AG10803 (cell line): ENCODE data around the gene SLCO2A1.

Source experiments
- DNase-seq: peaks from one replicate; pipeline ENCODE4 v3.0.0; 2010; ENCODE audit warnings: low read depth
- H3K4me3 ChIP-seq: 2 replicates; pipeline ENCODE4 v1.5.1; 2011; ENCODE audit warnings: mild to moderate bottlenecking, low read length, control low read depth
- TF ChIP-seq, protein P1 (sequence below): conservative IDR thresholded peaks from 2 replicates; pipeline ENCODE4 v1.5.1; 2011; ENCODE audit warnings: mild to moderate bottlenecking, low read length, control low read depth, inconsistent platforms

The SLCO2A1 gene

DNA sequence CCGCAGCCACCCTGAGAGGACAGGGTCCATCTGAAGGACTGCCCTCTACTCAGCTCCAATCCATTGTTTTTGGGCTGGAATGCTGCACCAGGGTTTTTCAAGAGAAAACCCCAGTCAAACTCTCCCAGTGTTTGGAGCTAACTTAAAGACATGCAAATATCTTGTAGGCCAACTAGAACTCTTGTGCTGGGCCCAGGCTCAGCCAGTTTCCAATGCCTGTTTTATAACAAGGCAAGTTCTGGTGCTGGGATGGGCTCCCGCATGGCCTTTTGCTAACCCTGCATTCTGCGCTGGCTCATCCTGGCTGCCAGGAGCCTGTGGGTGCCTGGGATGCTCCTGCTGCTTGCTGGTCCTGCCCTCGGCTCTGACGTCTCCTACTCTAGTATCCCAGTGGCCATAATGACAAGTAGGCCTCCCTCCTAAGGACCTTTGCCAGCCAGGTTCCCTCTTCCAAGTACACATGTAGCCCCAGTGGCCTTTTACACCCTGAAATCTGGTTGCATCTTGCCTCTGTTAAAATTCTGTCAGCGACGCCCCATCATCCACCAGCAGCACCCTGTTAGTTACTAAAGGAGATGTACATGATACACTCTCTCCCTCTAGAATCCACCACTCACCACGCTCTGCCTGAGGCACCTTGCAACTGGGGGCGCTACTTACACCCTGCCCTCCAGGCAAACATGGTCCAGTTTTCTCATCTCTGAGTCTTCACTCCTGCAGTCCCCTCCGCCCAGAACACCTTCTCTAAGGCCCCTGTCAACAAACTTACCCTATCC is 103.6 kb downstream of the SLCO2A1 start:
- no peak overlapping the region for H3K4me3 ChIP-seq
- no peak for DNase-seq
- TF ChIP-seq, protein P1, sequence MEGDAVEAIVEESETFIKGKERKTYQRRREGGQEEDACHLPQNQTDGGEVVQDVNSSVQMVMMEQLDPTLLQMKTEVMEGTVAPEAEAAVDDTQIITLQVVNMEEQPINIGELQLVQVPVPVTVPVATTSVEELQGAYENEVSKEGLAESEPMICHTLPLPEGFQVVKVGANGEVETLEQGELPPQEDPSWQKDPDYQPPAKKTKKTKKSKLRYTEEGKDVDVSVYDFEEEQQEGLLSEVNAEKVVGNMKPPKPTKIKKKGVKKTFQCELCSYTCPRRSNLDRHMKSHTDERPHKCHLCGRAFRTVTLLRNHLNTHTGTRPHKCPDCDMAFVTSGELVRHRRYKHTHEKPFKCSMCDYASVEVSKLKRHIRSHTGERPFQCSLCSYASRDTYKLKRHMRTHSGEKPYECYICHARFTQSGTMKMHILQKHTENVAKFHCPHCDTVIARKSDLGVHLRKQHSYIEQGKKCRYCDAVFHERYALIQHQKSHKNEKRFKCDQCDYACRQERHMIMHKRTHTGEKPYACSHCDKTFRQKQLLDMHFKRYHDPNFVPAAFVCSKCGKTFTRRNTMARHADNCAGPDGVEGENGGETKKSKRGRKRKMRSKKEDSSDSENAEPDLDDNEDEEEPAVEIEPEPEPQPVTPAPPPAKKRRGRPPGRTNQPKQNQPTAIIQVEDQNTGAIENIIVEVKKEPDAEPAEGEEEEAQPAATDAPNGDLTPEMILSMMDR = no peak

DNA sequence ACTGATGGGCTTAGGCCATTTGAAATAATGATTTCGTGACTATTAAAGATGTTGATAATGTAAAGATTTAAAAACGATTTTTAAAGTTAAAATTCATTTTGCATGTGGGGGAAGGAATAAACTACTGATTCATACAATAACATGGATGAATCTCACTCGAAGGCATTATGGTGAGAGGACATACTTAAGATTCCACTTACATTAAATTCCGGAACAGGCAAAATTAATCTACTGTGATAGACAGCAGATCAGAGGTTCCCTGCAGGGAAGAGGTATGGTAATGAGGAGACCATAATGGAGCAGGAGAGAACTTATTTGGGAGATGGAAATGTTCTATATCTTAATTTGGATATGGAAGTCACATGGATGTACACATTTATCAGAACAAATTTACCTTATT is 105.7 kb downstream of the SLCO2A1 start:
- TF ChIP-seq, protein P1 = no peak
- no peak for DNase-seq

DNA sequence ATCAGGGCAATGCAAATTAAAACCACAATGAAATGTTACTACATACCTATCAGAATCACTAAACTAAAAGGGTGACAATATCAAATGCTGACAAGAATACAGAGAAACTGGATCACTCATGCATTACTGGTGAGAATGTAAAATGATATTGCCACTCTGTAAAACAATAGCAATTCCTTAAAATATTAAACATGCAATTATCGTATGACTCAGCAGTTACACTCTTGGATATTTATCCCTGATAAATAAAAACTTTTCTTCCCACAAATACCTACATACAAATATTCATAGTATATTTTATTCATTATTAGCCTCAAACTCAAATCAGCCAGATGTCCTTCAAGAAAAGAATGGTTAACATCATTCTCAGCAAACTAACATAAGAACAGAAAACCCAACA is 108.1 kb downstream of the SLCO2A1 start:
- DNase-seq = no peak
- H3K4me3 ChIP-seq = no peak overlapping the region
- TF ChIP-seq, protein P1 = no peak

More for the DNA sequence above, 105.7 kb downstream of the SLCO2A1 start:
- H3K4me3 ChIP-seq = no peak overlapping the region

DNA sequence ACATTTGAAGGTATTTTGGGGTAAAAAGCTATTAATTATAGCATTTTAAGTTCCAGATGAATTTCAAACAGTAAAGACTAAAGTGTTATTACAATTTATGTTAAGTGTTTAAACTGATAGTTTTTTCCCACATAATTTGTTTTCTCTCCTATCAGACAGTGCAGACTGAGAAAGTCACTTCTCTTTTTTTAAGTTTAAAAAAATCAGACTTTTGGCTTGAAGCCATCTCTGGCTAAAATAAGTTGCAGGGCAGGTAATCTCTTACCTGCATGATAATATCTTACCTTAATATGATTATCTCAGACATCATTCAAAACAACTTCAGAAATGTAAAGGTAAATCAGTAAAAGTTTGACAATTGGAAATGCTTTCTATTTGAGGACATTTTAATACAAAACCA is 112.6 kb downstream of the SLCO2A1 start:
- no peak for DNase-seq
- H3K4me3 ChIP-seq = no peak overlapping the region
- TF ChIP-seq, protein P1 = no peak

DNA sequence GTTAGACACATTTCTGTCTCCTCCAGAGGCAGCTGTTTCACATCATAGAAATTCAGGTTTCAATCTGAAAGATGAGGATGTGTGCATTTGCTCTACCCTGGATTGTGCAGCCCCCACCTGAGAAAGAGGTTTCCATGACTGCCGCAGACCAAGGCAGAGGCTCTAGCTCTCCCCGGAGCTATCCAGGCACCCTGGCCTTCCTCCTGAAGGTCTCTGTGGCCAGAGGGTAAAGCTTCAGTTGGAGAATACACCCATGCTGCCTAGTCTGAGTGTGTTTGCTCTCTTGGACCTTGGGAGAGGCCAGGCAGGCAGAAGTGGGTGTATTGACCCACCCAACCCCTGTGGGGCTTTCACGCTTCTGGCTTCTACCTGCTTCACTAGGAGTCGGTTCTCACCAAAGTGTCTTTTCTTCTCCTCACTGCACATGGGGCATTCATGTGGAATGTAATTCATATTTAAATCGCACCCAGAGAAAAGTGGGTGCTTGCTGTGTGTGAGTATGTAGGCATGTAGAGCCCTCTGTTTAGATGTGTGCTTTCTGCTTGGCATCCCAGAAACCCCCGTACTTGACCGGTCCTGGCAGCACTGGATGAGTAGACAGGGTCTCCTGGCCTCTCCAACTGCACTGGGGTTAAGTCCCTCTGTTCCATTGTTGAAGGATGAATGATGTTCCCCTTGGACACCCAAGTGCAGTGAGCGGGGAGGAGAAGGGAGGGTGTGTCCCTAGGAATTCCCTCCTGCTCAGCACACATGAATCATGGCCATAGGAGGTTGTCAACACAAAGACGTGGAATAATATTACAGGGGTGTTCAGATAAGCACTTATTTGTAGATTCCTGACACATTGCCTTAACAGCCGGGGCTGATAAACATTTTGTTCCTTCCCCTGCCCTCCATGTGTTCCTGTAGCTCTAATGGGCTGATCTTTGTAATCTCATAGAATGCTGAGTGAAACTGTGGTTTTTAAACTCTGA is 113.8 kb downstream of the SLCO2A1 start:
- no peak for DNase-seq
- H3K4me3 ChIP-seq = no peak overlapping the region
- TF ChIP-seq, protein P1 = no peak

DNA sequence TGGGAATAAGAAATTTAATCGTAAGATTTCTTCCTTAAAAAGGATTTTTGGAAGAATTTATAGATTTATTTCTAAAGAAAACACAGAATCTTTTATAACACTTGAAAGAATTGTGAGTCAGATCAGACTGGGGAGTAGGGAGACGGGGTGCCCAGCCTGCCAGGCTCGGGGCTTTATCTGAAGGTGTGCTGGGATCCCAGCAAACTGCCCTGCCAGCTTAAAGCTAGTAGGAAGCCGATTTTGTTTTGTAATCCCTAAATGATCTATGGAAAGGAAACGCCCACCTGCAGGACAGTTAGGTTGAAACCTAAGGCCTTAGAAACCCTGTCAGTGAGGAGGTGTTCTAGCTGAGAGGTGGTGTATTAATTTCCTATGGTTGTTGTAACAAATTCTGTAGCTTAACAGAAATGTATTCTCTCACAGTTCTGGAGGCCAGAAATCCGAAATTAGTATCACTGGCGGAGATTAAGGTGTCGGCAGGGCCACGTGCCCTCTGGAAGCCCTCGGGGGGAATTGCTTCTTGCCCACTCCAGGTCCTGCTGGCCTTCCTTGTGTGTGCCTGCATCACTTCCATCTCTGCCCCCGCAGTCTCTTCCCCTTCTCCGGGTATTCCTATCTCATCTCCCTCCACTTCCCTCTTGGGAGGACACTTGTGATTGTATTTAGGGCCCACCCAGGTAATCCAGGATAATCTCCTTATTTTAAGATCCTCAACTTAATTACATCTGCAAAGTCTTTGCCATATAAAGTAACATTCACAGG is 114.7 kb downstream of the SLCO2A1 start:
- H3K4me3 ChIP-seq = no peak overlapping the region
- DNase-seq = no peak
- TF ChIP-seq, protein P1 = no peak
